CD14-positive monocyte (primary cell): ENCODE measurements around the gene LRBA. TPM values are rescaled to one million over a fixed set of nuclear protein-coding genes. Genes with fewer than 3 reads are reported as not detected.

Experiments
- DNase-seq, 3 donors: peaks; one replicate each; pipeline ENCODE4 v3.0.0-alpha.2; 2011 to 2022
- H2AFZ ChIP-seq: 2 replicates; pipeline ENCODE4 v1.6.0; 2012; ENCODE audit warnings: mild to moderate bottlenecking, low read depth, low read length, inconsistent platforms; ENCODE audit not compliant: insufficient read depth, poor library complexity, severe bottlenecking
- H3K27ac ChIP-seq, 2 donors: 1 replicate in 1 of 2; 2 replicates in 1 of 2; pipeline ENCODE4 v1.5.1; 2012 to 2013; ENCODE audit warnings: low read length in 2 of 2, control low read depth in 1 of 2, inconsistent platforms in 1 of 2, low read depth in 1 of 2, mild to moderate bottlenecking in 1 of 2
- H3K27me3 ChIP-seq, 2 donors: one replicate each; pipeline versions ENCODE4 v1.6.0 to v1.6.1; 2011 to 2013; ENCODE audit warnings: low read length in 2 of 2; ENCODE audit not compliant: control insufficient read depth in 2 of 2, insufficient read depth in 2 of 2
- H3K36me3 ChIP-seq, 2 donors: replicated peaks in 1 of 2; 1 replicate in 1 of 2; 2 replicates in 1 of 2; pipeline versions ENCODE4 v1.5.1 to v1.6.1; 2012 to 2013; ENCODE audit warnings: low read length in 2 of 2, control low read depth in 1 of 2, inconsistent platforms in 1 of 2, mild to moderate bottlenecking in 1 of 2; ENCODE audit not compliant: insufficient read depth in 2 of 2, control insufficient read depth in 1 of 2
- H3K4me1 ChIP-seq, 2 donors: 1 replicate in 1 of 2; 2 replicates in 1 of 2; pipeline versions ENCODE4 v1.5.1 to v1.6.1; 2012 to 2013; ENCODE audit warnings: low read length in 2 of 2, control low read depth in 1 of 2, inconsistent platforms in 1 of 2, mild to moderate bottlenecking in 1 of 2, moderate library complexity in 1 of 2; ENCODE audit not compliant: insufficient read depth in 2 of 2, control insufficient read depth in 1 of 2
- H3K4me2 ChIP-seq: replicated peaks from 2 replicates; pipeline ENCODE3; 2012; ENCODE audit warnings: low read length, moderate library complexity, mild to moderate bottlenecking; ENCODE audit not compliant: poor library complexity, severe bottlenecking; ENCODE audit errors: extremely low read depth
- H3K4me3 ChIP-seq, 3 experiments: fragments of 200-600 bp in 1 of 3; sonication (generic) in 1 of 3; replicated peaks in 1 of 3; 1 replicate in 2 of 3; 2 replicates in 1 of 3; pipeline ENCODE4 v1.5.1; 2011 to 2013; ENCODE audit warnings: low read length in 3 of 3, mild to moderate bottlenecking in 3 of 3, control low read depth in 2 of 3, low read depth in 2 of 3, inconsistent platforms in 1 of 3, moderate library complexity in 1 of 3
- H3K79me2 ChIP-seq: 2 replicates; pipeline ENCODE4 v1.6.0; 2012; ENCODE audit warnings: mild to moderate bottlenecking, control low read depth, inconsistent platforms, low read length, moderate library complexity; ENCODE audit not compliant: insufficient read depth
- H3K9ac ChIP-seq: 2 replicates; pipeline ENCODE4 v1.6.0; 2017; ENCODE audit warnings: low read length, mild to moderate bottlenecking; ENCODE audit not compliant: insufficient read depth, poor library complexity, severe bottlenecking
- H3K9me3 ChIP-seq, 2 donors: replicated peaks in 1 of 2; 1 replicate in 1 of 2; 2 replicates in 1 of 2; pipeline versions ENCODE4 v1.5.1 to v1.6.1; 2012 to 2013; ENCODE audit warnings: low read length in 2 of 2, control low read depth in 1 of 2; ENCODE audit not compliant: control insufficient read depth in 1 of 2, insufficient read depth in 1 of 2
- H4K20me1 ChIP-seq: 2 replicates; pipeline ENCODE4 v1.6.0; 2012; ENCODE audit warnings: mild to moderate bottlenecking, low read length, control low read depth, moderate library complexity; ENCODE audit not compliant: insufficient read depth
- H3K27ac Mint-ChIP-seq, 7 donors: one replicate each; pipeline ENCODE4 v1.8.0; 2020; ENCODE audit warnings: mild to moderate bottlenecking in 7 of 7, mixed read lengths in 7 of 7, moderate library complexity in 6 of 7, inconsistent platforms in 2 of 7
- H3K27me3 Mint-ChIP-seq, 3 donors: one replicate each; pipeline ENCODE4 v1.8.0; 2021 to 2022; ENCODE audit warnings: low read depth in 3 of 3, mild to moderate bottlenecking in 3 of 3, mixed read lengths in 3 of 3, moderate library complexity in 3 of 3, inconsistent platforms in 1 of 3
- H3K36me3 Mint-ChIP-seq, 2 donors: one replicate each; pipeline ENCODE4 v1.8.0; 2020; ENCODE audit warnings: mixed read lengths in 2 of 2, inconsistent platforms in 1 of 2, mild to moderate bottlenecking in 1 of 2
- H3K4me1 Mint-ChIP-seq: one replicate; pipeline ENCODE4 v1.8.0; 2020; ENCODE audit warnings: mild to moderate bottlenecking, mixed read lengths
- H3K4me3 Mint-ChIP-seq, 2 donors: one replicate each; pipeline ENCODE4 v1.8.0; 2020; ENCODE audit warnings: mild to moderate bottlenecking in 2 of 2, mixed read lengths in 2 of 2, moderate library complexity in 1 of 2
- H3K9me3 Mint-ChIP-seq, 7 donors: one replicate each; pipeline ENCODE4 v1.8.0; 2020 to 2022; ENCODE audit warnings: mixed read lengths in 7 of 7, mild to moderate bottlenecking in 6 of 7, moderate library complexity in 6 of 7, inconsistent platforms in 2 of 7
- WGBS: methylation state at CpG from one replicate; pipeline ENCODE4 v1.1.5; 2013; ENCODE audit warnings: missing lambda C conversion rate; ENCODE audit not compliant: insufficient coverage; 5-methylcytosine and 5-hydroxymethylcytosine counted together
- intact Hi-C, 2 donors: fragments of 100-400 bp; cut with micrococcal nuclease; formaldehyde crosslinking; loops; one replicate each; pipeline versions ENCODE4 v1.15.0 to v1.15.1; 2023
- polyA plus RNA-seq, 3 donors: library from polyadenylated mRNA; depleted of rRNA in 1 of 3; unstranded in 2 of 3; stranded (reverse) in 1 of 3; fragments of 300-500 nt in 2 of 3; fragments of >200 nt in 1 of 3; fragmentation: Illumina TruSeq in 2 of 3; gene quantifications; 1 replicate in 2 of 3; 2 replicates in 1 of 3; pipeline ENCODE4 v1.2.3, GENCODE V29; 2012 to 2021
- TF ChIP-seq, protein P1 (sequence below): fragments of 200-600 bp; IDR thresholded peaks from one replicate; pipeline ENCODE4 v1.8.0; 2022; ENCODE audit warnings: antibody characterized with exemption, mild to moderate bottlenecking

Gene LRBA
- polyA plus RNA-seq, 3 donors, result 1.5 to 5.5 (median 4.4) TPM

GRCh38 chr4:150679018-150679764, 335.9 kb downstream of the LRBA start:
- intact Hi-C loops, result no loop called here
- no peak overlapping the region for H3K9ac ChIP-seq
- no peak overlapping the region for H3K4me3 ChIP-seq
- H3K27me3 ChIP-seq, result no peaks in the 10 kb centered on the region
- TF ChIP-seq, protein P1, sequence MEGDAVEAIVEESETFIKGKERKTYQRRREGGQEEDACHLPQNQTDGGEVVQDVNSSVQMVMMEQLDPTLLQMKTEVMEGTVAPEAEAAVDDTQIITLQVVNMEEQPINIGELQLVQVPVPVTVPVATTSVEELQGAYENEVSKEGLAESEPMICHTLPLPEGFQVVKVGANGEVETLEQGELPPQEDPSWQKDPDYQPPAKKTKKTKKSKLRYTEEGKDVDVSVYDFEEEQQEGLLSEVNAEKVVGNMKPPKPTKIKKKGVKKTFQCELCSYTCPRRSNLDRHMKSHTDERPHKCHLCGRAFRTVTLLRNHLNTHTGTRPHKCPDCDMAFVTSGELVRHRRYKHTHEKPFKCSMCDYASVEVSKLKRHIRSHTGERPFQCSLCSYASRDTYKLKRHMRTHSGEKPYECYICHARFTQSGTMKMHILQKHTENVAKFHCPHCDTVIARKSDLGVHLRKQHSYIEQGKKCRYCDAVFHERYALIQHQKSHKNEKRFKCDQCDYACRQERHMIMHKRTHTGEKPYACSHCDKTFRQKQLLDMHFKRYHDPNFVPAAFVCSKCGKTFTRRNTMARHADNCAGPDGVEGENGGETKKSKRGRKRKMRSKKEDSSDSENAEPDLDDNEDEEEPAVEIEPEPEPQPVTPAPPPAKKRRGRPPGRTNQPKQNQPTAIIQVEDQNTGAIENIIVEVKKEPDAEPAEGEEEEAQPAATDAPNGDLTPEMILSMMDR, result no peak
- no peaks in the 10 kb centered on the region for H3K9me3 Mint-ChIP-seq
- H3K4me3 Mint-ChIP-seq, result no peak overlapping the region
- H3K36me3 Mint-ChIP-seq, result peaks cover 0 to 3% of the 10 kb centered on the region in 2 donors
- no peaks in the 10 kb centered on the region for H3K36me3 ChIP-seq
- no peak overlapping the region for H3K27ac Mint-ChIP-seq
- no peak overlapping the region for H3K27ac ChIP-seq
- H4K20me1 ChIP-seq, result no peaks in the 10 kb centered on the region
- no peak overlapping the region for H3K4me2 ChIP-seq
- no peaks in the 10 kb centered on the region for H3K9me3 ChIP-seq
- DNase-seq, result no peak
- H3K79me2 ChIP-seq, result no peaks in the 10 kb centered on the region
- WGBS, result no CpG with 5 or more reads among the region's 5 CpGs
- no peak overlapping the region for H2AFZ ChIP-seq
- H3K4me1 Mint-ChIP-seq, result no peaks in the 10 kb centered on the region
- no peaks in the 10 kb centered on the region for H3K4me1 ChIP-seq
- H3K27me3 Mint-ChIP-seq, result no peaks in the 10 kb centered on the region

GRCh38 chr4:150673793-150674192, 341.3 kb downstream of the LRBA start:
- Histone ChIP-seq H3K27ac (no peak overlapping the region), H3K4me1 (no peaks in the 10 kb centered on the region), H3K79me2 (no peaks in the 10 kb centered on the region), H3K9me3 (no peaks in the 10 kb centered on the region), H3K9ac (no peak overlapping the region), H2AFZ (no peak overlapping the region), H3K4me3 (no peak overlapping the region), H3K36me3 (no peaks in the 10 kb centered on the region), H3K27me3 (no peaks in the 10 kb centered on the region), H3K4me2 (no peak overlapping the region), H4K20me1 (no peaks in the 10 kb centered on the region)
- peaks cover 0 to 4% (median 0%) of the 10 kb centered on the region in 7 donors for H3K9me3 Mint-ChIP-seq
- TF ChIP-seq, protein P1, result no peak
- no peak overlapping the region for H3K4me3 Mint-ChIP-seq
- no peak overlapping the region for H3K27ac Mint-ChIP-seq
- WGBS, result no CpG with 5 or more reads among the region's 2 CpGs
- no peaks in the 10 kb centered on the region for H3K4me1 Mint-ChIP-seq
- H3K27me3 Mint-ChIP-seq, result no peaks in the 10 kb centered on the region
- H3K36me3 Mint-ChIP-seq, result no peaks in the 10 kb centered on the region
- DNase-seq, result peak in 1 of 3 donors; percentile 5
- intact Hi-C loops, result no loop called here
